HG03469 (cell line): ENCODE measurements around the gene FASLG.

Experiments used
- ATAC-seq: cut with Tn5 transposase; IDR thresholded peaks from one replicate; pipeline ENCODE4 v1.9.1; 2021; ENCODE audit warnings: mild to moderate bottlenecking, moderate library complexity, moderate number of reproducible peaks; ENCODE audit not compliant: unreplicated experiment

The FASLG gene

DNA sequence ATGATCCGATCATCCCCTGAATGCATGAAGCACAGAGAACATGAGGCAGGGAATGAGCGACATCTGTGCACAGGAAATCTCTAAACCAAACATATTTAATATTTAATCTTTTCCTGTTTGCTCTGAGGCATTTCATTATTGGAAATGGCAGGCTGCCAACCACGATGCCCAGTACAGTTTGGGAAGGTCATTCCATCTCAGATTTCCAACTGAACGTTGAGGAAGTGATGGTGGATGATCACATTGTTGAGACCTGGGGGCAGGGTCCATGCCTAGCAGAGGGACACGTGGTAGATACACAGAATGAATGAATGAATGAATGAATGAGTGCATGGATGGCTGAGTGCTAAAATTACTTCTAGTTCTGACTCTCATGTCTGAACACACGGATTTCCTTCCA is 15.9 kb upstream of the FASLG start:
- no peak for ATAC-seq

DNA sequence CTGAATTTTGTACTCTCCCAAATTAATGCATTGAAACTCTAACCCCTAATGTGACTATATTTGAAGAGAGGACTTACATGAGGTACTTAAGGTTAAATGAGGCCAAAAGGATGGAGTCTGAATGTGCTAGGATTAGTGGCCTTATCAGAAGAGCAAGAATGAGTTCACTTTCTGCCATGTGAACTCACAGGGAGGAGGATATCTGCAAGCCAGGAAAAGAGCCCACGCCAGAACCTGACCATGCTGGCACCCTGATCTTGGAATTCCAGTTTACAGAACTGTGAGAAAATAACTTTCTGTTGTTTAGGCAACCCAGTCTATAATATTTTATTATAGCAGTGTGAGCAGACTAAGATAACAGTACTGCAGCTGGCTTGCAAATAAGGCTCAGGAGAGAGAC is 12.2 kb upstream of the FASLG start:
- no peak for ATAC-seq

GRCh38 chr1:172647110-172647564 is 11.8 kb upstream of the FASLG start:
- no peak for ATAC-seq

DNA sequence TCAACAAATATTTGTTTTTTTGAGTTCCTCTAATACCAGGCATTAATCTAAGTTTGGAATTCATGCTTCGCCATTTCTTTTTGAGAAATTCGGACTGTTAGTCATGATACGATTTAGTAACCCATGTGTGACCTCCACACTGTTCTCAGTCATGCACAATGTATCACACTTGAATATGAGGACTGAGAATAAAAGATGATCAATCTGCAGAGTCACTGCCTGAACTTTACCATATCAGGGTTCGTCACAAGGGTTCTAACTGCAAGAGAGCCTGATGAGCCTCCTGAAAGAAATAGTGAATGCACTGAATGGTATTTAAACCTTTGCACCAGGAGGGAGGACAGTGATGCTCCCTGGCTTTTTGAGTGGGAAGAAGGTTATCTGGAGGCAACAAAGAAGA is 10.9 kb upstream of the FASLG start:
- no peak for ATAC-seq

- ATAC-seq, result no peak
These were observed 8.3 kb upstream of the FASLG start for GRCh38 chr1:172650474-172651193.

GRCh38 chr1:172653015-172653709 is 5.7 kb upstream of the FASLG start:
- no peak for ATAC-seq

DNA sequence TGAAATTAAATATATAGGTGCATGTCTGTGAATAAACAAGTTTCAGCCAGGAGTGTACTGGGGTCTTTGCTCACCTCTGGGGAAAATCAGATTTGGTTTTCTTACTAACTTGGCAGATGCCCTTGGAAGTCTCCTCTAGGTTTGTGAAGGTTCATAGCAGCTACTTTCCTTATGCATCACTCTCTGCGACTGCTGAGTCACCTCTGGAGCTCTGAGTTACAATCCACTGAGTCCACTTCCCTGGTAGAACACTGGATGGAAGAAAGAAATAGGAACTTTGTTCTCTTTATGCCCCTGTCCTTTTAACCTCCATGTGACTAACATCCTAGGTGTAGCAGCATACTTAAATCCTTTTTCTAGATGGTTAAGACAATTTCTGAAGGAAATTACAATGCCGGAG is 4.4 kb upstream of the FASLG start:
- ATAC-seq, result no peak

DNA sequence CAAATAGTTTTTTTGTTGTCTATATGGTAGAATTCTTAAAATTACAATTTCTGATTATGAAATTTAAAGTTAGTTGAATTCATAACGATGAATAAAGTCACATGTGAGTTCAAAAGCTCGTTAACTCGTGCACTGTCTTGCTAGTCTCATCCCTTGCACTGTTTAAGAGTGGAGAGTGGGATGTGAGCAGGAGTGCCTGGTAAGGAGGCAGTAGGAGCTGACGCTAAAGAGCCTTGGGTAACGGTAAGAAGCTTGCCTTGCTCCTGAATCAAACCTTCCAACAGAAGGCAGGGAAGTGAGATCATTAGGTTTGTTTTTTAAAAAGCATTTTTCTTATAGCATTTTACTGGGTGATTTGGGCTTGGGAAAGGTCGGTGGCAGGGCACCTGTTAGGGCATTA is 2.3 kb upstream of the FASLG start:
- ATAC-seq, result no peak

GRCh38 chr1:172657586-172657985 is 1.3 kb upstream of the FASLG start:
- ATAC-seq, result no peak

DNA sequence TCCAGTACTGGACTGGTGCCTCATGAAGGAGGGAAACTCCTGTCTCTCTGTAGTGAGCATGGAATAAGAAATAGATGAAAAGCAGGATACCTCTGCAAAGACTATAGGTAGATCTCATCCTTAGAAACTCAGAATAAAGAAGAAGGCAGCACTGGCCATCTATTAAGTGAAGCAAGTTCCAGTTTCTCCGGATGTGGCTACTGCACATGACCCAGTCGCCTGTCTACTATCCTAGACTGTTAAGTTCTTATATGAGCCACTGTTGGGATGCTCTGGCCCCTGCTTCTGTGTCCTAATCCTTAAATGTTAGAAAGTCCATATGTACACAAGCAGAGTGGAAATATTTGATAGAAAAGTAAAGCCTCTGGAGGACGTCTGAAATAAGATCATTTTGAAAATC is 2.2 kb downstream of the FASLG start:
- ATAC-seq, result no peak

- peak; percentile 90 for ATAC-seq
These were observed 3.7 kb downstream of the FASLG start for GRCh38 chr1:172662464-172663109.

- no peak for ATAC-seq
These were observed 4.8 kb downstream of the FASLG start for GRCh38 chr1:172663732-172664131.

- ATAC-seq, result no peak
These were observed 9.2 kb downstream of the FASLG start for GRCh38 chr1:172668097-172668496.

- no peak for ATAC-seq
These were observed 10.1 kb downstream of the FASLG start for GRCh38 chr1:172669011-172669410.

- no peak for ATAC-seq
These were observed 11.4 kb downstream of the FASLG start for GRCh38 chr1:172670316-172670715.

DNA sequence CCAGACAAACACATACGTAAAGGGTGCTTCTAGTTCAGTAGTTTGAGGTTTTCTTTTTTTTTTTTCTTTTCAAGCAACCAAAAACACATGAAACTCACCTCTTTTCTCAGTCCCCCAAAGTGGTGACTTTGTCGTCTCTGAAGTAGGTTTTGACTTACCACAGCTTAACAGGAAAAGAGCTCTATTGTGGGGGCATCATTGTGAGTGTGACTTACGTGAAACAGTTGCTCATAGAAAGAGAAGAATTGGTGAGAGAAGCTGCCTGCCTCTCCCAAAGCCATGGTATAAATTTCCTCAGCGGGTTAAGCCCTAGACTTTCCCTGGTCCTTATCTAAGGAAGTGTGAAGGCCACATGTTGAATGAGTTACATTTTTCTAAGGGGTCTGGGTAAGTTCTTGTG is 11.9 kb downstream of the FASLG start:
- peak; percentile 46 for ATAC-seq

DNA sequence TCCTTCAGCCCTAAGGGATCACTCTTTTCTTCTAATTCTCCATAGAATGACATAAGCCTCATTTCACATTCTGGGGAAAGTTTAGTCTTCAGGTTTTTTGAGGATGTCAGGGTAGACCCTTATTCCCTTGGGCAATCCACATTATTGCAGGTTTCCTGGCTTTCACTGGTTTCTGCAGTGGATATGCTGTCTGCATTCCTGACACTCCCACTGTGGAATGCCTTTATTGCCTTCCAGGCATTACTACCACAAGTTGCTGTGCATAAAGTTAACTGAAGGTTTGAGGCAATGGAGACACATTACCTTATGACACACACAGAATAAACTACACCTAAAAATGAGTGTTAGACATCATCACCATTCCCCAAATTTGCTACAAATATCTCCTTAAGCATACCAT is 12.7 kb downstream of the FASLG start:
- ATAC-seq, result no peak

DNA sequence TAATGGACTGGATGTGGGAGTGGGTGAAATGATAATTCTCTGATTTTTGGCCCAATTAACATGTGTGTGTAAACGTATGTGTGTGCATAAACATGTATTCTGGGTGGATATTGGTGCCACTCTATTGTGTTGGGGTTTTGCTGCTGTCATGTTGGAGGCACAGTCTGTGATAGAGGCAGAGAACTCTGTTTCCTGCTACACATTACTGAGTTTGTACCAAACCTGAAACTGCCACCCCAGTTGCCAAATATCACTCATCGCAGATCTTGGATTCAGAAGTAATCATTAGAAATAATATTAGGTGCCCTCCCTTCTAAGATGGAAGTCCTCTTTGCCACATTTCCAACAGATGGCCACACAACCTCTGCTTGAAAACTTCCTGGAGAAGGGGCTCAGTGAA is 13.8 kb downstream of the FASLG start:
- no peak for ATAC-seq

- ATAC-seq, result no peak
These were observed 14.9 kb downstream of the FASLG start for GRCh38 chr1:172673761-172674160.

DNA sequence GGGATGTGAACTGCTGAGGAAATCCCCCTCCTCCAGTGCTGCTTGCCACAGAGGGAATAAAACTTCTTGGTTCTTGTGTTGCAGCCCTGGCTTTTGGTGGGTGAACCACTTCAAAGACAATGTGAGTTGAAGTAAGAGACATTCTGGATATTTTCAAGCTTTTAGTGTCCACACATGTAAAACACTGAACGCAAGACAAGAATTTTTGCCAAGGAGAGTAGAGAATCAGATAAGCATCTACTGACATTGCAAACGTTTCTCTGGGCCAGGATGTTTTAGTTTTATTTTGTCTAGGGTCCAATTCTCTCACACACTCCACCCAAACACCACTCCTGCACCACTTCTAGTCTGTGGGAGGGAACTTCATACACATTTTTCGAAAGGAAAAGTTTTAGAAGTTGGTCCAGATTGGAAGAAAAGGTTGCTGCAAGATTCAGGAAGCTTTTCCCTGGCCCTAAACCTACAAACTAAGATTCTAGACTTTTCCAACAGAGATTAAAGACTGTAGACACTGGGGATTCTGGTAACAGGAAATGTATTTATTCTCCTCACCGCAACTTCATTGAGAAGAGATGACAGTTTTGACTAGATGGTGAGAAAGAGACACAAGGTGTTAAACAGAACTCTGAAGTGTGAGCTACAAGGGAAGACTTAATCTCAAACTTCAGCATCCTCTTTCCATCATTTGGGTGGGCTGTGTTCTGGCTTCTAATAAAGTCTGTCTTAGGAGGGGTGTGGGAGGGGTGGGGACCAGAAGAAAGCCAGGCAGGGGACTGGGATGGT is 16.1 kb downstream of the FASLG start:
- no peak for ATAC-seq
